Activated CD4-positive, alpha-beta T cell treated with anti-CD3 and anti-CD28 coated beads for 36 hours (primary cell): ENCODE results near the gene GLIPR2. TPM values are rescaled to one million over a fixed set of nuclear protein-coding genes. Genes with fewer than 3 reads are reported as not detected.
A peak's percentile ranks its signal among the peaks of the same experiment; 100 is the strongest.
"Not testable (repeated sequence)": the region's sequence is repeated elsewhere in the genome, so short reads cannot be mapped to it uniquely, and the experiment has no call there.

Source experiments
- ATAC-seq: fragments of 200-7000 bp; cut with Tn5 transposase; one replicate; pipeline ENCODE4 v1.10.0; 2021; ENCODE audit warnings: mild to moderate bottlenecking, moderate library complexity
- CTCF ChIA-PET: fragments of 350-600 bp; sonication (Branson Sonifier 250); formaldehyde crosslinking; loops from one replicate; lab custom pipeline; 2021; ENCODE audit warnings: antibody characterized with exemption; lab: Charles Lee
- POLR2A ChIA-PET: fragments of 350-600 bp; sonication (Branson Sonifier 250); formaldehyde crosslinking; loops from one replicate; lab custom pipeline; 2021; ENCODE audit warnings: antibody characterized with exemption, inconsistent platforms; lab: Charles Lee
- DNase-seq: peaks from one replicate; pipeline ENCODE4 v3.0.0-alpha.2; 2020
- H3K27ac Mint-ChIP-seq: one replicate; pipeline ENCODE4 v1.8.0; 2021; ENCODE audit warnings: mixed read lengths
- H3K27me3 Mint-ChIP-seq: one replicate; pipeline ENCODE4 v1.8.0; 2021; ENCODE audit warnings: mixed read lengths
- H3K36me3 Mint-ChIP-seq: one replicate; pipeline ENCODE4 v1.8.0; 2021; ENCODE audit warnings: low read depth, mixed read lengths
- H3K4me1 Mint-ChIP-seq: one replicate; pipeline ENCODE4 v1.8.0; 2021; ENCODE audit warnings: mixed read lengths
- H3K4me3 Mint-ChIP-seq: one replicate; pipeline ENCODE4 v1.8.0; 2021; ENCODE audit warnings: mild to moderate bottlenecking, moderate library complexity, mixed read lengths
- H3K9me3 Mint-ChIP-seq: one replicate; pipeline ENCODE4 v1.8.0; 2021; ENCODE audit warnings: low read depth, mixed read lengths
- intact Hi-C, 2 experiments: fragments of 100-400 bp; cut with DNase I in 1 of 2; cut with micrococcal nuclease in 1 of 2; formaldehyde crosslinking; loops; one replicate each; pipeline versions ENCODE4 v1.14.2 to v1.15.1; 2022 to 2024; cut with DNase I, micrococcal nuclease
- total RNA-seq, 2 experiments: library from RNA; stranded (reverse); gene quantifications; one replicate each; pipeline ENCODE4 v1.2.3, GENCODE V29; 2021

GLIPR2 gene
- total RNA-seq, 2 experiments from 2014 or later = 13.7 to 18.4 TPM

- intact Hi-C loops = no loop called here
- no peaks in the 10 kb centered on the region for H3K9me3 Mint-ChIP-seq
- H3K36me3 Mint-ChIP-seq = peaks cover 11% of the 10 kb centered on the region
- H3K27ac Mint-ChIP-seq = no peak overlapping the region
- CTCF ChIA-PET = interaction anchor here (12.5 kb wide), 1 partner anchor 18 kb away, joined by 94 read pairs; no protein-coding TSS in a partner anchor
- no peaks in the 10 kb centered on the region for H3K27me3 Mint-ChIP-seq
- POLR2A ChIA-PET = interaction anchor here (0.6 kb wide), 1 partner anchor 52 kb away, joined by 3 read pairs; no protein-coding TSS in a partner anchor
- no peak for DNase-seq
- ATAC-seq = no peak
- peaks cover 5% of the 10 kb centered on the region for H3K4me1 Mint-ChIP-seq
- no peak overlapping the region for H3K4me3 Mint-ChIP-seq
Observed at GRCh38 chr9:36120705-36121104, 15.8 kb upstream of the GLIPR2 start.

GRCh38 chr9:36121971-36122370, 14.6 kb upstream of the GLIPR2 start:
- peaks cover 11% of the 10 kb centered on the region for H3K36me3 Mint-ChIP-seq
- peaks cover 7% of the 10 kb centered on the region for H3K4me1 Mint-ChIP-seq
- ChIA-PET CTCF (interaction anchor here (12.5 kb wide), 1 partner anchor 19 kb away, joined by 94 read pairs; no protein-coding TSS in a partner anchor), POLR2A (no interaction called here)
- no peak overlapping the region for H3K4me3 Mint-ChIP-seq
- H3K27ac Mint-ChIP-seq = no peak overlapping the region
- no peaks in the 10 kb centered on the region for H3K9me3 Mint-ChIP-seq
- intact Hi-C loops = no loop called here
- H3K27me3 Mint-ChIP-seq = no peaks in the 10 kb centered on the region
- DNase-seq = no peak
- ATAC-seq = no peak

- H3K27me3 Mint-ChIP-seq = no peaks in the 10 kb centered on the region
- peaks cover 17% of the 10 kb centered on the region for H3K4me1 Mint-ChIP-seq
- ATAC-seq (no peak), DNase-seq (no peak)
- intact Hi-C loops = no loop called here
- no peak overlapping the region for H3K27ac Mint-ChIP-seq
- H3K36me3 Mint-ChIP-seq = peaks cover 11% of the 10 kb centered on the region
- no peak overlapping the region for H3K4me3 Mint-ChIP-seq
- ChIA-PET POLR2A (no interaction called here), CTCF (interaction anchor here (0.8 to 1.9 kb wide), 5 partner anchors 10 to 45 kb away, joined by 3 to 14 read pairs (median 4); no protein-coding TSS in a partner anchor)
- H3K9me3 Mint-ChIP-seq = no peaks in the 10 kb centered on the region
Observed at GRCh38 chr9:36123515-36123914, 13.0 kb upstream of the GLIPR2 start.

GRCh38 chr9:36125062-36125855, 11.3 kb upstream of the GLIPR2 start:
- POLR2A ChIA-PET = interaction anchor here (0.6 kb wide), 1 partner anchor 405 kb away, joined by 3 read pairs; no protein-coding TSS in a partner anchor

GRCh38 chr9:36126016-36126730, 10.4 kb upstream of the GLIPR2 start:
- H3K36me3 Mint-ChIP-seq = peaks cover 8% of the 10 kb centered on the region
- ChIA-PET CTCF (interaction anchor here (0.8 to 1.0 kb wide), 4 partner anchors 11 to 58 kb away, joined by 3 read pairs; no protein-coding TSS in a partner anchor), POLR2A (no interaction called here)
- peaks cover 17% of the 10 kb centered on the region for H3K4me1 Mint-ChIP-seq
- H3K27me3 Mint-ChIP-seq = no peaks in the 10 kb centered on the region
- H3K9me3 Mint-ChIP-seq = no peaks in the 10 kb centered on the region
- ATAC-seq (no peak), DNase-seq (no peak)
- intact Hi-C loops = no loop called here
- H3K4me3 Mint-ChIP-seq = no peak overlapping the region
- no peak overlapping the region for H3K27ac Mint-ChIP-seq

More at GRCh38 chr9:36125062-36125855, 11.3 kb upstream of the GLIPR2 start:
- H3K4me1 Mint-ChIP-seq = peaks cover 17% of the 10 kb centered on the region
- CTCF ChIA-PET = interaction anchor here (0.6 to 1.2 kb wide), 6 partner anchors 10 to 736 kb away, joined by 3 to 5 read pairs (median 3); no protein-coding TSS in a partner anchor
- intact Hi-C loops = no loop called here
- no peak overlapping the region for H3K27ac Mint-ChIP-seq
- H3K27me3 Mint-ChIP-seq = no peaks in the 10 kb centered on the region
- ATAC-seq (peak; percentile 57), DNase-seq (no peak)
- H3K36me3 Mint-ChIP-seq = peaks cover 8% of the 10 kb centered on the region
- H3K9me3 Mint-ChIP-seq = no peaks in the 10 kb centered on the region
- no peak overlapping the region for H3K4me3 Mint-ChIP-seq

- no peaks in the 10 kb centered on the region for H3K27me3 Mint-ChIP-seq
- H3K4me3 Mint-ChIP-seq = no peak overlapping the region
- intact Hi-C loops = no loop called here
- no peak for DNase-seq
- H3K36me3 Mint-ChIP-seq = peaks cover 5% of the 10 kb centered on the region
- no peak for ATAC-seq
- ChIA-PET POLR2A (no interaction called here), CTCF (interaction anchor here (0.6 to 0.7 kb wide), 4 partner anchors 19 to 62 kb away, joined by 3 to 7 read pairs (median 4); no protein-coding TSS in a partner anchor)
- peaks cover 17% of the 10 kb centered on the region for H3K4me1 Mint-ChIP-seq
- no peaks in the 10 kb centered on the region for H3K9me3 Mint-ChIP-seq
- no peak overlapping the region for H3K27ac Mint-ChIP-seq
Observed at GRCh38 chr9:36127652-36128244, 8.8 kb upstream of the GLIPR2 start.

- H3K27me3 Mint-ChIP-seq = no peaks in the 10 kb centered on the region
- CTCF ChIA-PET = interaction anchor here (0.6 to 0.7 kb wide), 2 partner anchors 25 to 62 kb away, joined by 4 to 7 read pairs; no protein-coding TSS in a partner anchor
- intact Hi-C loops = no loop called here
- no peak overlapping the region for H3K4me3 Mint-ChIP-seq
- no peak overlapping the region for H3K27ac Mint-ChIP-seq
- H3K4me1 Mint-ChIP-seq = peaks cover 17% of the 10 kb centered on the region
- H3K9me3 Mint-ChIP-seq = no peaks in the 10 kb centered on the region
- no peak for ATAC-seq
- H3K36me3 Mint-ChIP-seq = no peaks in the 10 kb centered on the region
- no peak for DNase-seq
- POLR2A ChIA-PET = no interaction called here
Observed at GRCh38 chr9:36128349-36128748, 8.2 kb upstream of the GLIPR2 start.

GRCh38 chr9:36129139-36129538, 7.4 kb upstream of the GLIPR2 start:
- ChIA-PET POLR2A (no interaction called here), CTCF (interaction anchor here (0.6 to 2.4 kb wide), 4 partner anchors 15 to 26 kb away, joined by 3 to 9 read pairs (median 4); no protein-coding TSS in a partner anchor)
- Mint-ChIP-seq H3K27me3 (no peaks in the 10 kb centered on the region), H3K4me3 (no peak overlapping the region), H3K27ac (no peak overlapping the region), H3K9me3 (no peaks in the 10 kb centered on the region), H3K4me1 (peaks cover 17% of the 10 kb centered on the region), H3K36me3 (no peaks in the 10 kb centered on the region)
- no peak for DNase-seq
- ATAC-seq = no peak
- intact Hi-C loops = no loop called here

GRCh38 chr9:36131666-36132065, 4.9 kb upstream of the GLIPR2 start:
- H3K4me1 Mint-ChIP-seq = peaks cover 16% of the 10 kb centered on the region
- H3K4me3 Mint-ChIP-seq, H3K9me3 Mint-ChIP-seq, POLR2A ChIA-PET, intact Hi-C loops, H3K36me3 Mint-ChIP-seq, H3K27ac Mint-ChIP-seq, ATAC-seq, DNase-seq, H3K27me3 Mint-ChIP-seq: not testable (repeated sequence)
- CTCF ChIA-PET = interaction anchor here (0.6 to 2.4 kb wide), 5 partner anchors 18 to 108 kb away, joined by 3 to 9 read pairs (median 4); no protein-coding TSS in a partner anchor

GRCh38 chr9:36132086-36132485, 4.4 kb upstream of the GLIPR2 start:
- intact Hi-C loops = no loop called here
- H3K27ac Mint-ChIP-seq = no peak overlapping the region
- H3K27me3 Mint-ChIP-seq = no peaks in the 10 kb centered on the region
- DNase-seq = no peak
- no peaks in the 10 kb centered on the region for H3K9me3 Mint-ChIP-seq
- POLR2A ChIA-PET = no interaction called here
- peaks cover 15% of the 10 kb centered on the region for H3K4me1 Mint-ChIP-seq
- ATAC-seq = no peak
- no peaks in the 10 kb centered on the region for H3K36me3 Mint-ChIP-seq
- CTCF ChIA-PET = interaction anchor here (1.0 to 1.2 kb wide), 2 partner anchors 18 to 27 kb away, joined by 3 to 4 read pairs; no protein-coding TSS in a partner anchor
- H3K4me3 Mint-ChIP-seq = no peak overlapping the region
